LoVo (cell line): ENCODE measurements around the gene CABP5.

ENCODE experiments used
- DNase-seq: peaks from one replicate; pipeline ENCODE4 v3.0.0-alpha.2; 2016; ENCODE audit warnings: low spot score

CABP5 gene

DNA sequence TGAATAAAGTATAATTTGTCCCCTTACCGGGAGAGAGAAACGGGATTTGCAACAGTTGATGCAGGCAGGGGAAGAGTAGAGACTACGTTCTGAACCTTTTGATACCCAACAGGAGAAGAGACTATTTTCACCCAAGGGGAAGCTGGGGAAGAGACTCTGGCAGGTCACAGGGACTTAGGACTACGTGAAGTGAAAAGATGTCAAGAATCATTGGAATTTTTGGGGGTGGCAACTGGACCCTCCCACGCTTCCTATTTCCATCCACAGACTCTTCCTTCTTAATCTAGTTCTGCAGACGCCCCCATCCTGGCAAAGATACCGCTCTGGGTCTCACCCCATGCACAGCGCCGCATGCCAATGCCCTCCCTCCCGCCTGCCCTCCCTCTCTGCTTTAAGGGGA lies 13.8 kb downstream of the CABP5 start:
- no peak for DNase-seq

DNA sequence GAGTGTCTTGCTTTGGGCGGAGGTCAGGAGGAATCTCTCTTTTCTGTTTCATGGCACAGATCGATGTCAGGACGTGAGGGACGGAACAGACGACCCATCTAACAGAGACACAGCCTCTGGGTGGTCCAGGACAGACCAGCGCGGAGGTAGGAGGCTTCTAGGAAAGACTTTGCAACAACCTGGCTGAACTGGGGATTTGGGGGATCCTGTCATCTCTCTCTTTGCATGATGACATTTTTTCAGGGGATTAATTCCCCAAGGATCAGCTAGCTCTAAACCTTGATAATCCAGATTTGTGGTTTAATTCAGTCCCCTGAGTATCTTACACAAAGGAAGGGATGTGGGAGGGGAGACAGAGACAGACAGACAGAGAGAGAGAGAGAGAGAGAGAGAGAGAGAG lies 14.4 kb downstream of the CABP5 start:
- no peak for DNase-seq

DNA sequence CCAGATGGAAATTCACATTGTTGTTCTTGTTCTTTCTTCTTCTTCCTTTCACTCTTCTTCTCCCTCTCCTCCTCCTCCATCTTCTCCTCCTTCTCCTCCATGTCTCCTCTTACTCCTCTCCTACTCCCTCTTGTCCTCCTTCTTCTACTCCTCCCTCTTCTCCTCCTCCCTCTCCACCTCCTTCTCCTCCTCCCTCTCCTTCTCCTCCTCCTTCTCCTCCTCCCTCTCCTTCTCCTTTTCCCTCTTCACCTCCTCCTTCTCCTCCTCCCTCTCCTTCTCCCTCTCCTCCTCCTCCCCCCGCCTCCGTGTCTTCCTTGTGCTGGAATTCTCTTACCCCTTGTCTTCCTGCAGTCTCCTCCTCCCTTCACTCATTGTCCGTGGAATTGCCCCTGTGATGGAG lies 18.4 kb downstream of the CABP5 start:
- no peak for DNase-seq

DNA sequence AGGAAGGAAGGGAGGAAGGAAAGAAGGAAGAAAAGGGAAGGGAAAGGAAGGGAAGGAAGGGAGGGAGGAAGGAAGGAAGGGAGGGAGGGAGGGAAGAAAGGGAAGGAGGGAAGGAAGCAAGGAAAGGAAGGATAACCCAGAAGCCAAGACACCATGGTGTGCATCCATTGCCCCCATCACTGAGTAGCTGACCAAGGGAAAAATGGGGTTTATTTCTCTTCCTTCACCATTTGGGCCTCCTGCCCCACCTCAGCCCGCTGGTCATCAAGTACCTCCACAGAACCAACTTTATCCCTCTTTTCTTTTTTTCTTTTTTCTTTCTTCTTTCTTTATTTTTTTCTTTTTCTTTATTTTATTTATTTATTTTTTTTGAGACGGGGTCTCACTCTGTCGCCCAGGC lies 20.4 kb downstream of the CABP5 start:
- no peak for DNase-seq

DNA sequence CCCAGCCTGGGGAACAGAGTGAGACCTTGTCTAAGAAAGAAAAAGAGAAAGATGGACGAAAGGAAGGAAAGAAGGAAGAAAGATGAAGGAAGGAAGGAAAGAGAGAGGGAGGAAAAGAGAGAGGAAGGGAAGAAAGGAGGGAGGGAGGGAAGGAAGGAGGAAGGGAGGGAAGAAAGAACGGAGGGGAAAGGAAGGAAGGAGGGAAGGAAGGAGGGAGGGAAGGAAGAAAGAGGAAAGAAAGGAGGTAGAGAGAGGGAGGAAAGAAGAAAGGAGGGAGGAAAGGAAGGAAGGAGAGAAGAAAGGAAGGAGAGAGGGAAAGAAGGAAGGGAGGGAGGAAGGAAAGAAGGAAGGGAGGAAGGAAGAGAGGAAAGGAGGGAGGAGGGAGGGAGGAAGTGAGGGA lies 20.9 kb downstream of the CABP5 start:
- no peak for DNase-seq

DNA sequence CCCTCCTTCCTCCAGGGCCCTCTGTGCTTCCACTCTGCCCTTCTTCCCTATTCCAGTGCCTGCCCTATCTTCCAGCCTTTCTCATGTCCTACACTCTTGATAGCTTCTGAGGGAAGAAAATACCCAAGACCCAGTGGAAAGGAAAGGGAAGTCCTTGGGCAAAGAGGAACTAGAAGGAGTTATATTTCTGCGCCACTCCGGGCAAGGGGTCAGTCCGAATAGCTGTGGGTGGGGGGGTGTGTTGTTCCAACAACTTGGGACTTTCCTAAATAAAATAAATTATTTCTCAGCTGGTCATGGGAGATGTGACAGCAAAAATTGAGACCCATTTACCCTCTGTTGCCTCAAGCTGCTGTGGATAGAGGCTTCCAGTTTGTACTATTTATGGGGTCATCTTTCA lies 23.2 kb downstream of the CABP5 start:
- DNase-seq: no peak

DNA sequence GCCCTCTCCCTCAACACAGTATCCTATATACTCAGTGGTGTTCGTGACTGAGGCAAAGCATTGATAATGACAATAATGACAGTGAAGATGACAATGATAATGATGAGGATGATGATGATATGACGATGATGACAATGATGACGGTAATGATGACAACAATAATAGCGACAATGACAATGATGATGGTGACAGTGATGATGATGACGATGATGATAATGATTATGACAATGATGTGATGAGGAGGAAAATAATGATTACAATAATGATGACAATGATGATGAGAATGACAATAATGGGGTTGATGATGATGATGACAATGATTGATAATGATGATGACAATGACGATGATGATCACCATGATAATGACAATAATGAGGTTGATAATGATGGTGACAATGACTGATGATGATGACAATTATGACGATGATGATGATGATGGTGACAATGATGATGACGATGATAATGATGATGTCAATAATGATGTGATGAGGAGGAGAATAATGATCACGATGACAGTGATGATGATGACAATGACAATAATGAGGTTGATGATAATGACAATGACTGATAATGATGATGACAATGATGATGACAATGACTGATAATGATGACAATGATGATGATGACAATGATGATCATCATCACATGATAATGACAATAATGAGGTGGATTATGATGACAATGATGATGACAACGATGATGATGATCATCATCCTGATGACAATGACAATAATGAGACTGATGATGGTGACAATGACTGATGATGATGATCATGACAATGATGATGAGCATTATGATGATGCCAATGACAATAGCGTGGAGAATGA lies 32.7 kb downstream of the CABP5 start:
- no peak for DNase-seq

DNA sequence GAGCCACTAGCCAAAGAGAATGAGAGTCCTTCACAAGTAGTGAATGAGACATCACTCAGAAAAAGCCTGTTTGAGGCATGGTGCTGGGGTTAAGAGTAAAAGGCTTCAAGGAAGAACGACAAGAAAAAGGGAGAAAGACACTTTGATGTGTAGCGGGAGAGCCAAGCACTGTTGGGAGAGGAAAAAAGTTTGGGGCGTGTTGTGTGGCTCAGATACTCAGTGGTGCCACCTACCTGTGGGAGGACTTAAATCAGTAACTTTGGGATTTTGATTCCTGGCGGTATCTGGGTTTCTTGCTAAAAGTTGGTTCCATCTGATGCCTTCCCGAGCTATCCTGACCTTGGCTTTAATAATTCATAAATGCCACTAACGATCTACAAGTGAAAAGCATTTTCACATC lies 37.1 kb downstream of the CABP5 start:
- no peak for DNase-seq

DNA sequence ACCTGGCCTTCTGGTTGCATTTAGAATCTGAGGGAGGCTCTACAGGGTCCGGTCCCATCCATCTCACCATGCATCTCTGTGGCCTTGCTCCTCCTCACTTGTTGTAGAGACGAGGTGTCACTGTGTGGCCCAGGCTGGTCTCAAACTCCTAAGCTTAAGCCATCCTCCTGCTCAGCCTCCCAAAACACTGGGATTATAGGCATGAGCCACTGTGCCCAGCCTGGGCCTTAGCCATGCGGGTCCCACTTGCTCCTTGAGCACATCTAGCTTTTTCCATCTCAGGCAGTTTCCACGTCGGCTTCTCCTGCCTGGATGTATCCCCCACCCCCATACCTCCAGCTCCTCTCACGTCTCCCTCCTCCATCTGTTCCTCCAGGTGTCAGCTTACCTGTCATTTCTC lies 39.6 kb downstream of the CABP5 start:
- no peak for DNase-seq

DNA sequence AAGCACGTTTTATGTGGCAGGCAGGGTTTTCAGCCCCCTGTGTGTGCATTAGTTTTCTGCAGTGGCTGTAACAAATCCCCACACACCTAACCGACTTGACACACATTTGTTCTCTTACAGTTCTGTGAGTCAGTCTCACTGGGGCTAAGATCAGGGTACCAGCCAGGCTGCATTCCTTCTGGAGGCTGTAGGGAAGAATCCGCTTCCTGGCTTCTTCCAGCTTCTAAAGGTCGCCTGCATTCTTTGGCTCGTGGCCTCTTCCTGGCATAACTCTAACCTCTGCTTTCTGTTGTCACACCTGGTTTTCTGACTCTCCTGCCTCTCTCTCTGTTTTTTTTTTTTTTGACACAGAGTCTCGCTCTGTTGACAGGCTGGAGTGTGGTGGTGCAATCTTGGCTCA lies 43.0 kb downstream of the CABP5 start:
- no peak for DNase-seq

DNA sequence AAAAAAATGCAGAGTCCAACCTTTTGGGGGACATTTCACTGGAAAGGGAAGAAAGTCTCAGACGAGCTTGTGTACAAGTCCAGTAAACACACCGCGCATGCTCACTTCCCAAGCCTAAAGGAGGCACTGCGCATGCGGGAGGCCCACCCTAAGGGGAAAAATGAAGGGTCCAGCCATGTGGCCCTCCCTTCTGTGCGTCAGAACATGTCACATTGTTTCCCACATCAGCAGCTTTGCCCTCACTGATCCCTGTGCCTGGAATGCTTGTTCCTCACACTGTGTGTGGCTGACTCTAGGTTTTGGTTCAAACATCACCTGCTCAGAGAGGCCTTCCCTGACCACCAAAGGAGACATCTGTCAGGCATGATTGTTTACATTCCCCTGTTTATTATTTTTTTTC lies 45.1 kb downstream of the CABP5 start:
- no peak for DNase-seq

DNA sequence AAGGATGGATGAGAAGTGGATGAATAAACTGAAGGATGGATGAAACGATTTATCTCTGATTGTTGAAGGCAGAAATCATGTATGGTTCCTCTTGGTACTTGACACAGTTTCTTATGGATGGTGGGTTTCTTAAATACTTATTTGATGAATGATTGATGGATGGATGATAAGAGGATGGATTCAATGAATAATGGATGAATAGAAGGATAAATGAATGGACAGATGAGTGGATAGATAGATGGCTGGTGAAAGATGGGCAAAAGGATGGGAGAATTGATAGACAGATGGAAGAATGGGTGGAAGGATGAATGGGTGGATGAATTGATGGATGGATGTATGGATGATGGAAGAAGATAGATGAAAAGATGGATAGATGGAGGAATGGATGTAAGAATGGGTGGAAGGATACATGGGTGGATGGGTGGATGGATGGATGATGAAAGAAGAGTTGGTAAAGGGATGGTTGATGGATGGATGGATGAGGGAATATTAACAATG lies 47.6 kb downstream of the CABP5 start:
- DNase-seq: no peak

DNA sequence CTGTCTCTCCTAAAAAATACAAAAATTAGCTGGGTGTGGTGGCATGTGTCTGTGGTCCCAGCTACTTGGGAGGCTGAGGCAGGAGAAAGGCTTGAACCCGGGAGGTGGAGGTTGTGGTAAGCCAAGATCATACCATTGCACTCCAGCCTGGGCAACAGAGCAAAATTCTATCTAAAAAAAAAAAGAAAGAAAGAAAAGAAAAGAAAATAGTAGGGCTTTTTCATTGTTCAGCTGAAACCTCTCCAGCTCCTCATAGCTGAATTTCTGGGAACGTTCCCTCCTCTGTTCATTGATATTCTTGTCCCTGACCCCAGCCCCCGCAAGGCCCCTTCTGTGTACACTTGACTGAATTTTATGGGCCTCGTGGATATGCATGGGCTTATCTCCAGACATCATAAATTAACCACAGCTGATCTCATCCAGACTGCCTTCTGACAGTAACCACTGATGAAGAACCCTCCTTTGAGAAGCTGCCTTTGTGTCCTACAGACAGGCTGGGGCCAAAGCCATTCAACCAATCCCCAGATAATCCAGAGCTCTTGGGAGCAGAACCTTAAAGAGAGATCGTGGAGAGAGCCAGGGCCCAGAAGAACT lies 49.6 kb downstream of the CABP5 start, which contains the start of gene ELSPBP1:
ELSPBP1 (plus strand) TSS at position 424 of the 594 bp plus-strand sequence. CDS start 14,036 bp downstream, outside the sequence.
- DNase-seq: no peak

DNA sequence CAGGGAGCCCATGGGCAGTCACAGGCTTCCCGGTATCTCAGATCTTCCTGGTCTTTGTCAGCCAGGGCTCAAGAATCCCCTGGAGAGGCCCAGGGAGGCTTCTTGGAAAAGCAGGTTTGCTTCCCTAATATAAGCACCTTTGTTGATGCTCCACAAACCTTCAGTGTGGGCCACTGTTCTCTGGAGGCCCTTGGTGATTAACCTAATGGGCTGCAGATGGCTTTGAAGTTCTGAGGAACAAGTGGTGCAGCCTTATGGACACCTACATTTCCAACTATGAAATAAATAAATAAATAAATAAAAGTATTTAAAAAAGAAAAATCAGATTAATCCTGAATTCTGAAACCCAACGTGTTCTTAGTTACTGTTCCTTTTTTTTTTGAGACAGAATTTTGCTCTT lies 51.8 kb downstream of the CABP5 start, which contains the start of gene BSPH1:
BSPH1 (minus strand) TSS at position 101 of the 400 bp plus-strand sequence; CDS start at position 12, 89 bp downstream.
- DNase-seq: no peak

DNA sequence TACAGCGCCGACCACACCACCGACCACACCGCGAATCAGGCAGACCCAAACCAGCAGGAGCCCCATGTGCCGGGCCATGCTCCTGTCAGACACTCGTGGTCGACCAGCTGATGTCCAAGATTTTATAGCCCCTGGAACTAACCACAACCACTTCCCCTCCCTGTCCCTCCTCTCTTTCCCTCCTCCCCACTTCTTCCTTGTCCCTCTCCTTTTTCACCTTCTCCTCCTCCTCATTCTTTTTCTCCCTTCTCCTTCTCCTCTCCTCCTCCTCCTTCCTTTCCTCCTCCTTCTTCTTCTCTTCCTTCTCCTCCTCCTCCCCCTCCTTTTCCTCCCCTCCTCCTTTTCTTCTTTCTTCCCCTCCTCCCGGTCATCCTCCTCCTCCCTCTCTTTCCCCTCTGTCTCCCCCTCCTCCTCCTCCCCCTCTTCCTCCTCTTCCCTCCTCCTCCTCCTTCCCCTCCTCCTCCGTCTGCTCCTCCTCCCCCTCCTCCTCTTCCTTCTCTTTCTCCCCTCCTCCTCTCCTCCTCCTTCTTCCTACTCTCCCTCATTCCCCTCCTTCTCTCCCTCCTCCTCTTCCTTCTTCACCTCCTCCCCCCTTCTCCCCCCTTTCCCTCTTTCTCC lies 52.6 kb downstream of the CABP5 start:
- DNase-seq: no peak
